ENCODE measurements around the gene ANKS1B. TPM values are rescaled to one million over a fixed set of nuclear protein-coding genes. Genes with fewer than 3 reads are reported as not detected.

Gene ANKS1B
- total and polyA plus RNA-seq, 10 of the 15 experiments (the other 5 are each of a cell fraction or from before 2014, with no cell fraction given) = 0.16 to 1.3 (median 0.82) TPM; not detected in 7

GRCh38 chr12:98763656-98764055 lies 1221.1 kb downstream of the ANKS1B start:
- FAIRE-seq = no peak
- H3K27ac ChIP-seq (ENCODE audit: control insufficient read depth, insufficient read depth) = no peak overlapping the region
- no peak for DNase-seq (ENCODE audit: low read depth, low spot score)
- TF ChIP-seq MTA3 (IDR thresholded peaks at IDR 0.05; ENCODE audit: borderline replicate concordance, low read length) = no peak
- TF ChIP-seq ELK1 (IDR thresholded peaks at IDR 0.05; ENCODE audit: low read depth, low read length) = no peak
- ChIA-PET POLR2A (interaction anchor here (1.2 kb wide), 1 partner anchor 9 kb away, joined by 3 read pairs; no protein-coding TSS in a partner anchor), SMC1A (ENCODE audit: uncharacterized antibody, unreplicated experiment) (no interaction called here), CTCF (no interaction called here), RAD21 (ENCODE audit: unreplicated experiment) (no interaction called here)
- intact Hi-C loops (cut with micrococcal nuclease; ENCODE audit: unreplicated experiment) = no loop called here
- no peaks in the 10 kb centered on the region for H3K36me3 ChIP-seq (ENCODE audit: control insufficient read depth in 2 of 2, insufficient read depth in 2 of 2, low read length in 1 of 2)
- H3K4me1 ChIP-seq (ENCODE audit: control insufficient read depth, insufficient read depth, low read length) = no peaks in the 10 kb centered on the region
- no peak overlapping the region for H3K4me2 ChIP-seq (ENCODE audit: control insufficient read depth, insufficient read depth)
- no peak overlapping the region for H3K9ac ChIP-seq (ENCODE audit: control insufficient read depth, insufficient read depth, low read length)
- in situ Hi-C loops (cut with MboI) = no loop called here
- no peak for ATAC-seq
- H2AFZ ChIP-seq (ENCODE audit: control insufficient read depth, low read depth, low read length) = no peak overlapping the region
- H3K4me3 ChIP-seq = no peak overlapping the region
- no peaks in the 10 kb centered on the region for H4K20me1 ChIP-seq (ENCODE audit: control insufficient read depth, insufficient read depth)
- no peaks in the 10 kb centered on the region; a peak in 3 of 4 replicates for H3K27me3 ChIP-seq (replicated peaks in 1 of 2; ENCODE audit: control insufficient read depth in 2 of 2, insufficient read depth in 2 of 2, low read length in 1 of 2)
- no TSS peak for BruUV-seq (replicated peaks)
- H3K9me3 ChIP-seq (replicated peaks; ENCODE audit: control insufficient read depth, insufficient read depth, low read length) = no peaks in the 10 kb centered on the region
- H3K79me2 ChIP-seq (ENCODE audit: control insufficient read depth, insufficient read depth, low read length) = no peaks in the 10 kb centered on the region
- WGBS (ENCODE audit: insufficient coverage, insufficient replicate concordance, low lambda C conversion rate, missing lambda C conversion rate) = 67% methylated on average over 4 of the region's 4 CpGs

- no peaks in the 10 kb centered on the region for H3K9me3 ChIP-seq (replicated peaks; ENCODE audit: control insufficient read depth, insufficient read depth, low read length)
- H3K9ac ChIP-seq (ENCODE audit: control insufficient read depth, insufficient read depth, low read length) = no peak overlapping the region
- TF ChIP-seq SREBF1 (IDR thresholded peaks at IDR 0.05; ENCODE audit: low read length) (no peak), ATF3 (IDR thresholded peaks at IDR 0.05; ENCODE audit: borderline replicate concordance, extremely low read depth, low read depth, low read length) (no peak), SMARCA5 (IDR thresholded peaks at IDR 0.05) (no peak)
- no peak overlapping the region for H3K27ac ChIP-seq (ENCODE audit: control insufficient read depth, insufficient read depth)
- no peak overlapping the region for H2AFZ ChIP-seq (ENCODE audit: control insufficient read depth, low read depth, low read length)
- ChIA-PET SMC1A (ENCODE audit: uncharacterized antibody, unreplicated experiment) (interaction anchor here (1.2 to 1.7 kb wide), 2 partner anchors 18 to 34 kb away, joined by 3 to 5 read pairs; no protein-coding TSS in a partner anchor), POLR2A (no interaction called here), RAD21 (ENCODE audit: unreplicated experiment) (no interaction called here), CTCF (interaction anchor here (1.1 kb wide), 1 partner anchor 16 kb away, joined by 3 read pairs; no protein-coding TSS in a partner anchor)
- H3K79me2 ChIP-seq (ENCODE audit: control insufficient read depth, insufficient read depth, low read length) = no peaks in the 10 kb centered on the region
- no peaks in the 10 kb centered on the region for H3K36me3 ChIP-seq (ENCODE audit: control insufficient read depth in 2 of 2, insufficient read depth in 2 of 2, low read length in 1 of 2)
- ATAC-seq (no peak), FAIRE-seq (no peak), DNase-seq (ENCODE audit: low read depth, low spot score) (no peak)
- no TSS peak for BruUV-seq (replicated peaks)
- peaks cover 5% of the 10 kb centered on the region for H3K4me1 ChIP-seq (ENCODE audit: control insufficient read depth, insufficient read depth, low read length)
- in situ Hi-C loops (cut with MboI) = no loop called here
- no peak overlapping the region for H3K4me3 ChIP-seq
- H3K4me2 ChIP-seq (ENCODE audit: control insufficient read depth, insufficient read depth) = no peak overlapping the region
- 41% methylated on average over 3 of the region's 3 CpGs for WGBS (ENCODE audit: insufficient coverage, insufficient replicate concordance, low lambda C conversion rate, missing lambda C conversion rate)
- no peaks in the 10 kb centered on the region for H4K20me1 ChIP-seq (ENCODE audit: control insufficient read depth, insufficient read depth)
- intact Hi-C loops (cut with micrococcal nuclease; ENCODE audit: unreplicated experiment) = no loop called here
- no peaks in the 10 kb centered on the region; a peak in 1 of 4 replicates for H3K27me3 ChIP-seq (replicated peaks in 1 of 2; ENCODE audit: control insufficient read depth in 2 of 2, insufficient read depth in 2 of 2, low read length in 1 of 2)
Measured at GRCh38 chr12:98758331-98758730, 1226.4 kb downstream of the ANKS1B start.
